Sigmoid colon (tissue), 7 donors: ENCODE results near the gene SLC2A4. TPM values are rescaled to one million over a fixed set of nuclear protein-coding genes. Genes with fewer than 3 reads are reported as not detected.
A peak's percentile ranks its signal among the peaks of the same experiment; 100 is the strongest.
"Not testable (repeated sequence)": the region's sequence is repeated elsewhere in the genome, so short reads cannot be mapped to it uniquely, and the experiment has no call there.

ENCODE experiments used
- DNase-seq: peaks from one replicate; pipeline ENCODE4 v3.0.0-alpha.2; 2019
- H3K27ac ChIP-seq, 4 donors: fragments of 200-600 bp; sonication (generic); one replicate each; pipeline ENCODE4 v1.5.1; 2016 to 2019; ENCODE audit warnings: mild to moderate bottlenecking in 1 of 4
- H3K27me3 ChIP-seq, 3 donors: fragments of 200-600 bp; sonication (generic); one replicate each; pipeline ENCODE4 v1.5.1; 2019; ENCODE audit warnings: mild to moderate bottlenecking in 1 of 3
- H3K36me3 ChIP-seq, 4 donors: fragments of 200-600 bp; sonication (generic); one replicate each; pipeline ENCODE4 v1.5.1; 2016 to 2019
- H3K4me1 ChIP-seq, 4 donors: fragments of 200-600 bp; sonication (generic); one replicate each; pipeline ENCODE4 v1.5.1; 2017 to 2019
- H3K4me3 ChIP-seq, 4 donors: fragments of 200-600 bp; sonication (generic); one replicate each; pipeline ENCODE4 v1.5.1; 2017 to 2019; ENCODE audit warnings: mild to moderate bottlenecking in 2 of 4, moderate library complexity in 1 of 4
- H3K9me3 ChIP-seq, 4 donors: fragments of 200-600 bp in 3 of 4; sonication (generic) in 3 of 4; one replicate each; pipeline versions ENCODE4 v1.5.1 to v1.6.1; 2013 to 2019
- CTCF ChIP-seq, 4 experiments: fragments of 450-650 bp in 3 of 4; fragments of 200-600 bp in 1 of 4; IDR thresholded peaks; one replicate each; pipeline ENCODE4 v1.5.1; 2016 to 2019; ENCODE audit warnings: antibody characterized with exemption in 4 of 4, mild to moderate bottlenecking in 3 of 4, moderate library complexity in 2 of 4
- EP300 ChIP-seq, 4 donors: sonication (generic); formaldehyde crosslinking; IDR thresholded peaks; one replicate each; pipeline ENCODE4 v1.6.1; 2017; ENCODE audit warnings: antibody characterized with exemption in 4 of 4
- POLR2A ChIP-seq, 2 donors: fragments of 450-650 bp; IDR thresholded peaks; one replicate each; pipeline ENCODE4 v1.6.1; 2016; ENCODE audit warnings: antibody characterized with exemption in 2 of 2, mild to moderate bottlenecking in 2 of 2, moderate library complexity in 2 of 2
- POLR2AphosphoS5 ChIP-seq, 4 donors: sonication (generic); formaldehyde crosslinking; IDR thresholded peaks; one replicate each; pipeline ENCODE4 v1.6.1; 2017; ENCODE audit warnings: antibody characterized with exemption in 4 of 4
- WGBS, 2 donors: extraction: QIAGEN DNeasy Blood & Tissue Kit; methylation state at CpG; one replicate each; pipeline ENCODE4 v1.1.7; 2013; 5-methylcytosine and 5-hydroxymethylcytosine counted together
- intact Hi-C: fragments of 100-400 bp; cut with DNase I; formaldehyde crosslinking; loops from one replicate; pipeline ENCODE4 v1.15.1; 2023
- polyA plus RNA-seq, 3 donors: library from polyadenylated mRNA; stranded (reverse); fragments of 200-250 nt; gene quantifications; one replicate each; pipeline ENCODE4 v1.2.3, GENCODE V29; 2013
- total RNA-seq, 4 donors: library from RNA; depleted of rRNA; stranded (reverse); fragments of >200 nt; gene quantifications; one replicate each; pipeline ENCODE4 v1.1.0, GENCODE V29; 2016
- donor health status: healthy with polysubstance abuse.
- donor health status: Bipolar disorder and iron deficiency.
- donor health status: healthy.

SLC2A4 gene
- total and polyA plus RNA-seq, 7 donors, result 0.60 to 127 (median 72.9) TPM

GRCh38 chr17:7241783-7242716 is 39.5 kb upstream of the SLC2A4 start, which contains the start of gene GABARAP:
Gene GABARAP (minus strand): TSS chr17:7242449. CDS start chr17:7242330, 119 bp downstream.
- H3K27me3 ChIP-seq, result no peaks in the 10 kb centered on the region
- intact Hi-C loops, result loop anchor here (5.0 kb wide), 3 partner anchors 65 to 600 kb away; partner anchors contain the start of genes EIF5A and TMEM256
- H3K4me1 ChIP-seq, result peaks cover 0 to 38% (median 35%) of the 10 kb centered on the region in 4 donors
- no peaks in the 10 kb centered on the region for H3K9me3 ChIP-seq
- peak; percentile 97 for DNase-seq
- WGBS, 2 donors, result 0% methylated on average over 62 of the region's 62 CpGs
- peak within 1 kb of the TSS; percentile 74 to 100 (median 94) for H3K4me3 ChIP-seq
- peak within 1 kb of the TSS; percentile 96 to 99 (median 98) for H3K27ac ChIP-seq
- H3K36me3 ChIP-seq, result peaks cover 20 to 50% (median 30%) of the 10 kb centered on the region in 4 donors
- peak; percentile 74 to 85 (median 80) for TF ChIP-seq POLR2AphosphoS5 (IDR thresholded peaks at IDR 0.05)
- peak; percentile 71 to 77 for TF ChIP-seq POLR2A (IDR thresholded peaks at IDR 0.05)
- no peak for TF ChIP-seq EP300 (IDR thresholded peaks at IDR 0.05)
- TF ChIP-seq CTCF (IDR thresholded peaks at IDR 0.05), result no peak

- H3K27me3 ChIP-seq, result no peaks in the 10 kb centered on the region
- H3K36me3 ChIP-seq, result peaks cover 20 to 49% (median 31%) of the 10 kb centered on the region in 4 donors
- H3K4me3 ChIP-seq, result peak overlapping the region; percentile 74 to 100 (median 94)
- peak; percentile 99 for DNase-seq
- TF ChIP-seq CTCF (IDR thresholded peaks at IDR 0.05) (no peak), EP300 (IDR thresholded peaks at IDR 0.05) (peak in 2 of 4 donors; percentile 87 to 88), POLR2AphosphoS5 (IDR thresholded peaks at IDR 0.05) (peak; percentile 84 to 96 (median 92)), POLR2A (IDR thresholded peaks at IDR 0.05) (peak in 1 of 2 donors; percentile 64)
- H3K4me1 ChIP-seq, result peaks cover 0 to 31% (median 28%) of the 10 kb centered on the region in 4 donors
- H3K27ac ChIP-seq, result peak overlapping the region; percentile 96 to 99 (median 98)
- no peaks in the 10 kb centered on the region for H3K9me3 ChIP-seq
- intact Hi-C loops, result loop anchor here (5.0 kb wide), 3 partner anchors 64 to 599 kb away; partner anchors contain the start of genes EIF5A and TMEM256
- WGBS, 2 donors, result 1 to 2% methylated on average over 49 of the region's 49 CpGs
These were observed 38.6 kb upstream of the SLC2A4 start for GRCh38 chr17:7242717-7243452.

- Histone ChIP-seq H3K27me3 (no peaks in the 10 kb centered on the region), H3K36me3 (peaks cover 20 to 49% (median 31%) of the 10 kb centered on the region in 4 donors), H3K9me3 (no peaks in the 10 kb centered on the region), H3K4me1 (peaks cover 0 to 31% (median 29%) of the 10 kb centered on the region in 4 donors), H3K4me3 (peak overlapping the region; percentile 74 to 100 (median 94)), H3K27ac (peak overlapping the region; percentile 96 to 99 (median 98))
- no peak for TF ChIP-seq POLR2A (IDR thresholded peaks at IDR 0.05)
- TF ChIP-seq EP300 (IDR thresholded peaks at IDR 0.05), result no peak
- no peak for TF ChIP-seq CTCF (IDR thresholded peaks at IDR 0.05)
- no peak for TF ChIP-seq POLR2AphosphoS5 (IDR thresholded peaks at IDR 0.05)
- intact Hi-C loops, result loop anchor here (5.0 kb wide), 3 partner anchors 64 to 599 kb away; partner anchors contain the start of genes EIF5A and TMEM256
- 23 to 54% methylated on average over 2 of the region's 2 CpGs for WGBS, 2 donors
- no peak for DNase-seq
These were observed 38.1 kb upstream of the SLC2A4 start for GRCh38 chr17:7243453-7243729.

- peaks cover 20 to 49% (median 31%) of the 10 kb centered on the region in 4 donors for H3K36me3 ChIP-seq
- H3K27ac ChIP-seq, result peak overlapping the region; percentile 96 to 99 (median 98)
- peak; percentile 61 for DNase-seq
- not testable (repeated sequence) for H3K9me3 ChIP-seq, H3K4me3 ChIP-seq, H3K27me3 ChIP-seq
- WGBS, 2 donors, result 76 to 87% methylated on average over 10 of the region's 10 CpGs
- peaks cover 0 to 34% (median 34%) of the 10 kb centered on the region in 4 donors for H3K4me1 ChIP-seq
- intact Hi-C loops, result loop anchor here (5.0 kb wide), 3 partner anchors 63 to 598 kb away; partner anchors contain the start of genes EIF5A and TMEM256
These were observed 37.7 kb upstream of the SLC2A4 start for GRCh38 chr17:7243838-7244237.
